Measurements from ENCODE around the gene NRXN3.

Gene NRXN3

GRCh38 chr14:79661752-79662151, 1491.6 kb downstream of the NRXN3 start:
- DNase-seq (ENCODE audit: extremely low read depth, low read depth) = no peak
- no peak for TF ChIP-seq CTCF (IDR thresholded peaks at IDR 0.05; ENCODE audit: low read depth, low read length)

- no peak for TF ChIP-seq CTCF (IDR thresholded peaks at IDR 0.05; ENCODE audit: low read depth, low read length)
- DNase-seq (ENCODE audit: extremely low read depth, low read depth) = no peak
Measured at GRCh38 chr14:79663453-79663852, 1493.3 kb downstream of the NRXN3 start.

- no peak for TF ChIP-seq CTCF (IDR thresholded peaks at IDR 0.05; ENCODE audit: low read depth, low read length)
- no peak for DNase-seq (ENCODE audit: extremely low read depth, low read depth)
Measured at GRCh38 chr14:79665556-79665955, 1495.4 kb downstream of the NRXN3 start.

GRCh38 chr14:79668951-79669350, 1498.8 kb downstream of the NRXN3 start:
- no peak for TF ChIP-seq CTCF (IDR thresholded peaks at IDR 0.05; ENCODE audit: low read depth, low read length)
- no peak for DNase-seq (ENCODE audit: extremely low read depth, low read depth)

- DNase-seq (ENCODE audit: extremely low read depth, low read depth) = no peak
- TF ChIP-seq CTCF (IDR thresholded peaks at IDR 0.05; ENCODE audit: low read depth, low read length) = no peak
Measured at GRCh38 chr14:79670811-79671210, 1500.6 kb downstream of the NRXN3 start.

GRCh38 chr14:79680087-79680486, 1509.9 kb downstream of the NRXN3 start:
- TF ChIP-seq CTCF (IDR thresholded peaks at IDR 0.05; ENCODE audit: low read depth, low read length) = no peak
- no peak for DNase-seq (ENCODE audit: extremely low read depth, low read depth)

- no peak for TF ChIP-seq CTCF (IDR thresholded peaks at IDR 0.05; ENCODE audit: low read depth, low read length)
- DNase-seq (ENCODE audit: extremely low read depth, low read depth) = no peak
Measured at GRCh38 chr14:79686196-79686595, 1516.0 kb downstream of the NRXN3 start.
